DMS153 treated with DMSO at 0.1 percent for 48 hours (cell line): ENCODE measurements around the gene HMBS.
"Not testable (repeated sequence)": the region's sequence is repeated elsewhere in the genome, so short reads cannot be mapped to it uniquely, and the experiment has no call there.

Source experiments
- DNase-seq: peaks from one replicate; lab custom pipeline; 2025; ENCODE audit not compliant: unreplicated experiment; lab: John Stamatoyannopoulos, UW

The HMBS gene

DNA sequence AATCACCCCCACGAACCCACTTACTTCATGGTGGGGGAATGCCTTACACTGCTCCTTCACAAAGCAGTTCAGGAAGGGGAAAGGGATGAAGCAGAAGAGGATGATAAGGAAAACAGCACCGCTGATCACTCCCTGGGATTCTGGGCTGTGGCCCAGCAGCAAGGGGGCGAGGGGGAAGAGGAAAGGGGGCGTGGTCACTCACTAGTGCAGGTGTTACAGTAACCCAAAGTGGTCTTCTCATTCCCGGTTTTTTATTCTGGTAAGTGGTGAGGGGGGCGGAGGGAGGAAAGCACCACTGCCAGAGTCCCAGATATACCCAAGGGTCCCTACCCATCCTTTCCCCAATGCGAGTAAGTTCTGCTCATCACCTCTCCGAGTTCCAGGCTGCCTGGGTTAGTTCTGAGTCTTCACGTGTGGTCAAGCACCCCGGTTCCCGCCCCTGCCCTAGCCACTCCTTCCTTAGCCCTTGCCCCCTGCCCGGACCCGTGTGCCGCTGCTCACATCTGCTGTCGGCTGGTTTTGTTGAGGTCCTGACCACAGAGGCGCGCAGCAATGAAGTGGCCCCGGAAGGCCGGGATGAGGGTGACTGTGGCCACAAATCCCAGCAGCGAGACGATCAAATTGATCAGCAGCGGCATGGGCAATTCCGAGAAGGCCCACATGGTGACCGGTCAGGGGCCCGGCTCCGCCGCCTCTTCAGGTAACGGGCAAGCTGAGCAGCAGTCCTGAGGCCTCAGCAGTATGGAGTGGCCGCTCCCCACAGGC is 16.5 kb downstream of the HMBS start:
- DNase-seq = no peak

DNA sequence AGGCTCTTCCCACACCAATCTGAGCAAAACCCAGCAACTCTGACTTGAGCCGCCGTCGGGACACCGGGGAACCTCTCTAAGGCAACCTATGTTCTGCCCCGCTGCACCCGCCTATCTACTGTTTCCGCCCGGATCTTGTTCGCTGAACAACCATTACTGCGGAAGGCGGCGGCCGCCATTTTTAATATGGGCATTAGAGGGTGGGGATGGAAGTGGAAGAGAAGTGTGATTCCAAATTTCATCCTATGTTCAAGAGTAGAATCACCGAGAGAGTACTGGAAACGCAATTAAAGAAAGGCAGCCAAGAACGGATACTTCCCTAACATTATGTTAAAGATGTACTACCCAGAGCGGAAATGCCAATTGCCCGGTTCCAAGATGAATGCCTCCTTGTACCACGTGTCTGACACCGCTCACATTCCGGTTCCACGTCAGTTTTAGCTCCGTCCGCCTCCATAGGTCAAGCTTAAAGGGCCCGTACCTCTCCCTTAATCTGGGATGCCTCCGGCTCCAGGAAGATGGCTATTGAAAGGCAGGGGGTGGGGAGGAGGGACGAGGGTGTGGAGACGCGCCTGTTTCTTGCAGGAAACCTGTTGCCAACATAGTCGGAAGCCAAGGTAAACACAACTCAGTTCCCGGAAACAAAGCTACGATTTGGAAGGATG is 17.2 kb downstream of the HMBS start, which contains the start of gene DPAGT1:
Gene DPAGT1 (minus strand): TSS at position 95 of the 665 bp plus-strand sequence. CDS start 198 bp downstream, outside the sequence.
- DNase-seq = peak; percentile 99

DNA sequence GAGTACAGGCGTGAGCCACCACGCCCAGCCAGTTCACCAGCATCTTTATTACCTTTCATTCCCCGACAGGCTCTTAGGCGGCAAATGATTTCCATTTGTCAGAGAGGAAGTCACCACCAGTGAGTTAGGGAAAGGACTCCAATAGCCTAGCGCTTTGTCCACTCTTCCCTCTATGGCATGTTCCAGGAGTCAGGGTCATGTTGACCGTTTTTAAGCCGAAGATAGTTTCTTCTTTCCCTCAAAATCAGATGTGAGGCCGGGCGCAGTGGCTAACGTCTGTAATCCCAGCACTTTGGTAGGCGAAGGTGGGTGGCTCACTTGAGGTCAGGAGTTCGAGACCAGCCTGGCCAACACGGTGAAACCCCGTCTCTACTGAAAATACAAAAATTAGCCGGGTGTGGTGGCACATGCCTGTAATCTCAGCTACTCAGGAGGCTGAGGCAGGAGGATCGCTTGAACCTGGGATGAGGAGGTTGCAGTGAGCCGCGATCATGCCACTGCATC is 18.5 kb downstream of the HMBS start:
- not testable (repeated sequence) for DNase-seq

DNA sequence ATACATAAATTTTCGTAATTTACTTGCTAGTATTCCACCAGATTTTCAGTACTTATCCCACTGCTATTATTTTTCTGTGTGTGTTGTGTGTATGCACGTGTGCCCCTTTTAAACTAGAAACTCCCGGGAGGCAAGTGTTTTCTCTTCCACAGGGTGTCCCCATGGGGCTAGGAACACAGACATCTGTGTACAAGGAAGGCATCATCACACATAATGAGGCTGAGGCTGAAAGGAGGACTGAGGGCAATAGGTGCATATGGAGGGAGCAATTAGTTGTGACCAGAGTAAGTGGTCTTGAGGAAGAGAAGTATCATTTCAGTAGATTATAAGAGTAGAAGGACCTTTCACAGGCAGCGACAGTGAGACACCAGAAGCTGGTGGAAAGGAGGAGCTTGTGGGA is 19.1 kb downstream of the HMBS start:
- no peak for DNase-seq

DNA sequence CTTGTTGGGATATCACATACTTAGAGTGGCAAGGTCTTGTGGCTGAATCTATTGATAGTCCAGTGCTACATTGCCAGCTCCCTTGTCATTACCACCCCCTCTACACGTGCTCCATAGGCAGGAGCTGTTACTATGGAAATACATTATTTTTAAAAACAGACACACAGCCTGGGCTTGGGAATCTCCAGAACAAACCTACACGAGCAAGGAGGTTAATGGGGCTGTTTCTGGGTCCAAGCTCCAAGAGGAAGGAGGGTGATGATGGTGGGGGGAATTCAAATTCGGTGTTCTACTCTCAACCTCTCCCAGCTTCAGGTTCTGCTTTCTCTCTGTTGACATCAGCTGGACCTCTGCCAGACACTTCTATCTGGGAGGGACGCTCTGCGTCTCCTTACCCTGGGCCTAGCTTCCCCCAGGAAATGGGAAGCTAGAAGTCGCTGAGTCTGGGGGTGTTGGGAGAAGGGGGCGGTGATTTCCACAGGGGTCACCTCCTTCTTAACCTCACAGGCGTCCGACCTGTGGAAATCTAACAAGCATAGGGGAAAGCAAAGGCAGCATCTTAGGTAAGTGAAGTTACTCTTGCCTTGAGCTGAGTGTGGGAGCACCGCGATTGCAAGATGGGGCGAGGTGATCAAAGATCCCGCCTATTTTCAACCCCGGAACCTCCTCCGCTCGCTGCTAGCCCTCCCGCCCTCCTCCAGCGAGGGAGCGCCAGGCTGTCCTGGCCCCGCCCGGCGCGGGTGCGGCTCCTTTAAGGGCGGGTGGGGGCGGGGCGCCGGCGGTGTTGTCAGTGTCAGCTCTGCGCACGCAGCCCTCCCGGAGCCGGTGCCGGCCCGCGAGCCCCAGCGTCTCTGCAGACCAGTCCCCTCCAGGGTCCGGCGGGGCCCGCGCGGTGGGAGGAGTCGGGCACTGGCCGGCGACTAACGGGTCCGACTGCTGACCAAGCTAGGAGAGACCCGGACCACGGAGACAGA is 22.2 kb downstream of the HMBS start, which contains the start of gene C2CD2L:
Gene C2CD2L (plus strand): TSS at position 781 of the 974 bp plus-strand sequence. CDS start 398 bp downstream, outside the sequence.
- peak; percentile 67 for DNase-seq

DNA sequence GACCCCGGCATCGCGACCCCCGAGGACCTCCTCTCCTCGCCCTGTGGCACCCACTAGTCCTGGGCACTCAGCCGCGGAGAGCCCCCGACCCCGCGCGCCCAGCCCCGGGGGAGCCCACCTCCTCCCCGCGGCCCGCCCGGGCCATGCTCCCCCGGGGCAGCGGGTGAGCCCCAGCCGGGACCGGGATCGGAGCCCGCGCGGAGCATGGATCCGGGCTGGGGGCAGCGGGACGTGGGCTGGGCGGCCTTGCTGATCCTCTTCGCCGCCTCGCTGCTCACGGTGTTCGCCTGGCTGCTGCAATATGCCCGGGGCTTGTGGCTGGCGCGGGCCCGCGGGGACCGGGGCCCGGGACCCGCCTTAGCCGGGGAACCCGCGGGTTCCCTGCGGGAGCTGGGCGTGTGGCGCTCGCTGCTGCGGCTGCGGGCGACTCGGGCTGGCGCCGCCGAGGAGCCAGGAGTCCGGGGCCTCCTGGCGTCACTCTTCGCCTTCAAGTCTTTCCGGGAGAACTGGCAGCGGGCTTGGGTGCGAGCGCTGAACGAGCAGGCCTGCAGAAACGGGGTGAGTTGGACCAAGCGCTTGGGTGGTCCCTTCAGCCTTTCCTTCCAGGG is 23.0 kb downstream of the HMBS start:
- DNase-seq = no peak

DNA sequence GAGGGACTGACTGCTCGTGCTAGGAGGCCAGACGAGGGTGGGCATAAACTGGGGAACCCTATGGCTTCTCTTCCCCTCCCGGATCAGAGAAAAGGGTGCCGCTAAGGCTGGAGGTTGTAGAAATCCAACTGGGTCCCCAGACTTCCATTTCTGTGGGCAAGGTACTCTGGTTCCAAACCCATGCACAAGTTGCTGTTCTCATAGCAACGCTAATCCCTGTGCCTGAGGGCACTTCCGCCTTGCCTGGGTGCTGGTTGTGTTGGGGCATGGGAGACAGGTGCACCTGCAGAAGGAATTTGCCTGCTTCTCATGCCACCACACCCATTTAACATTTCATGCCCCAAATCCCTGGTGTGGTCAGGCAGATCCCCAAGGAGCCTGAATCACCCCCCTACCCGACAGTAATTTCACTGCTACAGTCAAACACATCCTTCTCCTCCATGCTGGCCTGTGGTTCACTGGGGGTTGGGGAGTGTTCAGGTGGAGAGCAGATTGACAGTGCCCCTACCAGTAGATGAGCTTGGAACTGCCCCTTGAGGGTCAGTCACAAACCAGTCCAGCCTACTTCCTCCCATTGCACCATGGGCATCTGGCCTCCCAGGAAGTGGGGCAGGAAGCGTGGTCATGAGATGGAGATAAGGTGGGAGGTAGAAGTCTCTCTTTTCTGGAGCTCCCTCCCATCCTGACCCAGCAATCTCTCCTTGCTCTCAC is 23.6 kb downstream of the HMBS start:
- no peak for DNase-seq

DNA sequence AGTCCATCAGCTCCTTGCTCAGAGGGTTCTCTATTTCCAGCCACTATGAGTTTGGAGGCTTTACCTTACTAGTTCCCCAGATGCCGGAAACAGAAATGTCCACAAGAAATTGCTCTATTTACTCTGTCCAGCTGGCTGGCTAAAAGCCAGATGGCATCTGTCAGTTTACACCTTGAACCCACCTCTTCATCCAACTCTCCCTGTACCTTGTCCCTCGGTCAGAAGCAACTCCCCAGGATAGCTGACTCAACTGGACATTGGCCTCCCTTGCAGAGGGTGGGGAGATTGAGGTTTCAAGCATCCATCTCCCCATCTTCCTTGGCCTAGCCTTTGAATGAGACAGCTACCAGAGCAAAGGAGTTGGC is 24.2 kb downstream of the HMBS start:
- DNase-seq = no peak

DNA sequence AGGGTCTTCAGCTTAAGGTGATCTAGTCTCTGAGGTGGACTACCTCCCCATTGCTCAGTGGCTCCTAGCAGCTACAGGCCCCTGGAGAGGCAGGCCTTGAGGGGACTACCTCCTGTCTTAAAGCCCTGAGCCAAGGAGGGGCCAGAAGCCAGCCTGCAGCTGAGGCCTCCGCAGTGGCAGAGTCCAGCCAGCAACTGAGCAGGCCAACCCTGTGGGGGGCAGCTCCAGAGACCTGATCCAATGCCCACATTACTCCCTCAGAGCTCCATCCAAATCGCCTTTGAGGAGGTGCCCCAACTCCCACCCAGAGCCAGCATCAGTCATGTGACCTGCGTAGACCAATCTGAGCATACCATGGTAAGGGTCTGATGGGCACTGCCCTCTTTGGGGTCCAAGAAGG is 25.2 kb downstream of the HMBS start:
- DNase-seq = no peak

DNA sequence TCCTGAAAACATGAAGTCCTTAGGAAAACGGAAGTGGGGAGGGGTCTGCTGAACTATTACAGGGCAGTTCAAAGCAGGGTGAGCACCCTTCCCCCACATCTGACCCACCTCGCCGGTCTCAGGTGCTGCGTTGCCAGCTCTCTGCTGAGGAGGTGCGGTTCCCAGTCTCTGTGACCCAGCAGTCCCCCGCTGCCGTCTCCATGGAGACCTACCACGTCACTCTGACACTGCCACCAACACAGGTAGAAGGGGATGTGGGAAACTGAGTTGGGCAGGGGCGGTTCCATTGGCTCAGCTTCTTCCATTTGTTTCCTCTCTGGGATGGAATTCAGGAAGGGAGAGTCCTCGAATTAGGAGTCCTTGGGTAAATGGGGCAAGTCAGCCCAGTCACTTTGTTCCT is 25.8 kb downstream of the HMBS start:
- DNase-seq = no peak

DNA sequence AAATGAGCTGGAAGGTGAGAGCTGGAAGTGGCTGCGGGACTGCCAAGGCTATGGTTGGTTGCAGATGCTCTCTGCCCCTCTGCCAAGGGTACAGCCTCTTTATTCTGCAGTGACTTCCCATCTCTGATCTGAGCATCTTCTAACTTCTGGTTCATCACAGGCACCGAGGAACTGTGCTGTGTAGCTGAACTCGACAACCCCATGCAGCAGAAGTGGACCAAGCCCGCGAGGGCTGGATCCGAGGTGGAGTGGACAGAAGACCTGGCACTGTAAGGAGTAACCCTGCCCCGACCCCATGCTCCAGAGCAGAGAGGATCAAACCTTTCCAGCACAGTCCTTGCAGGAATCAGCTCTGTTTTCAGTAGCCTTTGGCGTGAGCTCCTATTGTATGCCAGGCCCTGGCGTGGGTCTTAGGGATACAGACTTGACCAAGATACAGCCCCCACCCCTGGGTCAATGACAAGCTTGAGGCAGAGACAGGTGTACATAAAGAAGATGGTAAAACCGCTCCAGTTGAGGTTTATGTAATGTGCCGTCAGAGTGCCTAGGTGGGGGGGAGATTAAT is 26.8 kb downstream of the HMBS start:
- DNase-seq = no peak

DNA sequence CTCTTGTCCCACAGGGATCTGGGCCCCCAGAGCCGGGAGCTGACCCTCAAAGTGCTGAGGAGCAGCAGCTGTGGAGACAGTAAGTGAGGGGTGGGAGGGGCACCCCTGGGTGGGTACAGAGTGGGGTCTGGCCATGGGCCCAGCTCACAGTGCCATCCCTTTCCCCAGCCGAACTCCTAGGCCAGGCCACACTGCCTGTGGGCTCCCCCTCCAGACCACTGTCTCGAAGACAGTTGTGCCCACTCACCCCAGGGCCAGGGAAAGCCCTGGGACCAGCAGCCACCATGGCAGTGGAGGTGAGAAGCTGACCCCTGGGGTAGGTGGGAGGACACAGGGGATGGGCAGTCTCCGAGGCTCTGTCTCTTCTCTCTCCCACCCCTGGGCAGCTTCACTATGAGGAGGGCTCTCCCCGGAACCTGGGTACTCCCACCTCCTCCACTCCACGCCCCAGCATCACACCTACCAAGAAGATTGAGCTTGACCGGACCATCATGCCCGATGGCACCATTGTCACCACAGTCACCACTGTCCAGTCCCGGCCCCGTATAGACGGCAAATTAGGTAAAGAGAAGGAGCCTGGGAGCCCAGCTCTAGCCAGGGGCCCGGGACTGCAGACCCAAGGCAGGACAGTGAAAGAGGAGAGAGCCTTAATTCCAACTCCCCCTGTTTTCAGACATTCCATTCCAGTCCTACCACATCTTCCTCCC is 27.8 kb downstream of the HMBS start:
- DNase-seq = no peak

DNA sequence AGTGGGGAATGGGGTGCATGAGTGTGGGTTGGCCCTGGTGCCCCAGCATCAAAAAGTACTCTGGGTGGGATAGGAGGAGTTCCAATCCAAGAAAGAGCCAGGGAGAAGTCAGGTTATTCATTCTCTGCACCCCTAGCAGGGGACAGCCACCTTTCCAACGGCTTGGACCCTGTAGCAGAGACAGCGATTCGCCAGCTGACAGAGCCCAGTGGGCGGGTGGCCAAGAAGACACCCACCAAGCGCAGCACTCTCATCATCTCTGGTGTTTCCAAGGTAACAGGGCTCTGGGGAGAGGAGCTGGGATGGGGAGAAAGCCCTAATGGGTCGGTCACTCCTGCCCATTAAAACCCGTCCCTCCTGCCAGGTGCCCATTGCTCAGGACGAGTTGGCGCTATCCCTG is 29.0 kb downstream of the HMBS start:
- no peak for DNase-seq

DNA sequence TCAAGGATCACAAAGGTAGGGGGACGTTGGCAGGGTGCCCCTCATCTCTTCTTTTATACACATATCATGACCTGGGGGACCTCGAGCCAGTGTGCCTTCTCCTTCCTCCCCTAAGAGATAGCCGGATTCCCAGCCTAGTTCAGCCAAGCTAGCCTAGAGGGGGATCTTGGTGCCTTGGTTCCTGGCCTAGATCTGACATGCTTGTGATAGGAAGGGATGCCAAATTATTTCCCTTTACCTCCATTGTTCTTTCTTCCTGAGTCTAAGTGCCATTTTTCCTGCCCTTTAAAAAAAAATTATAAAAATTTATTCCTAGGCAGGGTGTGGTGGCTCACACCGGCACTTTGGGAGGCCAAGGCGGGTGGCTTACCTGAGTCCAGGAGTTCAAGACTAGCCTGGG is 29.7 kb downstream of the HMBS start:
- DNase-seq = no peak

DNA sequence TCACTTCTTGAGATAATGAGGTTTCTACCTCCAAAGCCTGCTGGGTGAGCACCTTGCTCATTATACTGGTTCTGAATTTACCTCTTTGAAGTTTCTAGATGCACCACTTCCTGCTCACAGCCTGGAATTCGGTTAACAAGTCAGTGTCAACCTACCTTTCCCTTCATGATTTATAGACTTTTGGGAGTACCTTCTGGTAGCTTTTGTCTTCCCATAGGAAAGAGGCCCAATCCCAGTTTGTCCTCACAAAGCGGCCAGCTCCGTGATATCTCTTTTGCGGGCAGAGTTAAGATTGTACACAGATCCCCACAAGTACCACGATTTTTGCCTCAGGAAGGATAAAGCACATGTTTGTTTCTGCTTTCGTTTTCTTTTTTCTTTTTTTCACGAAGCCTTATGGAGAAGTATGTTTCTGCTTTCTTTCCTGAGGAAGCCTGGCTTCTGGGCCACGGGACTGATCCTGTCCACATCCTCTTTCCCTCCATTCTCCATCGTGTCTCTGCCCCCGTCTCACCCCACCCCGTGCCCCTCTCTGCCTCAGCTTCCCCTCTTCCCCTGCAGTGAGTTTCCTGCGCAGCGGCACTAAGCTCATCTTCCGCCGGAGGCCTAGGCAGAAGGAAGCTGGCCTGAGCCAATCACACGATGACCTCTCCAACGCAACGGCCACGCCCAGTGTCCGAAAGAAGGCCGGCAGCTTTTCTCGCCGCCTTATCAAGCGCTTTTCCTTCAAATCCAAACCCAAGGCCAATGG is 31.0 kb downstream of the HMBS start:
- DNase-seq = no peak

DNA sequence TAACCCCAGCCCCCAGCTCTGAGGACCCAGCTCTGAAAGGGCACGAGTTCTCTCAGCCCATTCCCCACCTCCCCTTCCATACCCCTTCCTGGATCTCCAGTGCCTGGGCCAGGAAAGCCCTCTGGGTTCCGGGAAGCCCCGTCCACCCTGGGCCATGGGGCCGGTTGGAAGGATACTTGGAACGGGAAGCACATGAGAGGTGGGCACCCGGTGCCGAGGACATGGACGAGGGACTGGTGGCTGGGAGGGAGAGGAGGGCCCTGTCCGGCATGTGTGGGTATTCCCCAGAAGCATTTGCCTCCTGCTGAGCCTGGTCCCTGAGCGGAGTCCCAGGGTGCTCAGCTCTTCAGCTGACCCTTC is 31.5 kb downstream of the HMBS start:
- DNase-seq = no peak

DNA sequence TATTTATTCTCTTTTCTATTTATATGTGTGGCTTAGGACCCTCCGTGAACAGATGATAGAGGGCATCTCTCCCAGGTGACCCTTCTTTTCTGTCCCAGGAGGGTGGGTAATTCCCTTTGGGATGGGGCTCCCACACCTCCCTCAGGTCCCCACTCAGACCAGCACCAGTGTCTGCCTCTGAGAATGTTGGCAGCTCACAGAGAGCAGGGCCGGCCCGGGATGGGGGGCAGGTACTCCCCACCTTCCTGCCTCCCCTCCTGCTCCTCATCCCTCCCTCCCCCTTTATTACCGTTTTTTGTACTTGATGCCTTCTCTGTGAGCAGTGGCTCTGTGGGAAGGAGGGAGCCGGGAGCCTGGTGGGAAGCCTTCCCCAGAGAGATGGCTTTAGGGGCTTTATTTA is 31.9 kb downstream of the HMBS start:
- DNase-seq = no peak

DNA sequence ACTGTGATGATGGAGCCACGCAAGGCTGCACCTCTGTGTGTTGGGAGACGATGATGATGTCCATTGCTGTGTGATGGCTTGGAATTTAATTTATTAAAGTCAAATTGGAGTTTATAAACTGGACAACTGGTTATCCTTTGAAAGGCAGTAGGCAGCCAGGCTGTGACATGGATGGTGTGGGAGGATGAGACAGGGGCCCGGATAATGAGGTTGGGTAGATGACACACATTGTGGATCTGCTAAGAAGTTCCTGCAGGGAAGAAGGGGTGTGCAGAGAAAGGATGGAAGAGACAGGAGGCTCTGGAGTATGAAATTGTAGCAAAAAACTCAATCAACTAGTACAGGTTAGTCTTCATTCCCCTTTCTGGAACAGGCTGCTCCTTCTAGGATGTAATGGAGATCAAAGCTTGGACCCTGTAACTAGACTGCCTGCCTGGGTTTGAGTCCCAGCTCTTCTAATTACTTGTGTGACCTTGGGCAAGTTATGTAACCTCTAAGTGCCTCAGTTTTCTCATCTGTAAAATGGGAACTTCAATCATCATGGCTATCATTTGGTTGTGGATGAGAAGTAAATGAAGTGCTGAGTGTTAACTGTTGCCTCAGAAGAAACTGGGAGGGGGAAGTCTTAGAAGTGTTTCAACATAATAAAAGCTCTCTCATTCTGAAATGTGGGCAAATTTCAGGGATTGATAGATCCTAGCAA is 32.5 kb downstream of the HMBS start:
- no peak for DNase-seq
